Stimulated activated CD4-positive, alpha-beta T cell treated with anti-CD3 and anti-CD28 coated beads, TNF-alpha, amount 100 ng/mL, for 48 hours (primary cell): ENCODE data around the gene RGSL1.
A peak's percentile ranks its signal among the peaks of the same experiment; 100 is the strongest.

Experiments used
- DNase-seq, 3 donors: peaks; one replicate each; pipeline ENCODE4 v3.0.0-alpha.2; 2020; ENCODE audit warnings: low read depth in 3 of 3

RGSL1 gene

GRCh38 chr1:182450087-182450486, at the start of gene RGSL1:
Gene RGSL1 (plus strand): TSS chr1:182450146. CDS start chr1:182450166, 20 bp downstream.
- no peak for DNase-seq

GRCh38 chr1:182400567-182400966, 49.4 kb upstream of the RGSL1 start, which contains the start of gene TEDDM1:
Gene TEDDM1 (minus strand): TSS chr1:182400667. CDS start chr1:182400485, 182 bp downstream.
- DNase-seq: no peak

GRCh38 chr1:182404781-182405180, 45.2 kb upstream of the RGSL1 start:
- no peak for DNase-seq

- DNase-seq: no peak
Measured at GRCh38 chr1:182405578-182405977, 44.4 kb upstream of the RGSL1 start.

GRCh38 chr1:182406012-182406411, 43.9 kb upstream of the RGSL1 start:
- no peak for DNase-seq

GRCh38 chr1:182407724-182408123, 42.2 kb upstream of the RGSL1 start:
- no peak for DNase-seq

GRCh38 chr1:182408435-182409075, 41.4 kb upstream of the RGSL1 start:
- no peak for DNase-seq

GRCh38 chr1:182410138-182410537, 39.8 kb upstream of the RGSL1 start:
- no peak for DNase-seq

GRCh38 chr1:182410620-182411273, 39.2 kb upstream of the RGSL1 start:
- no peak for DNase-seq

- no peak for DNase-seq
Measured at GRCh38 chr1:182413486-182413885, 36.5 kb upstream of the RGSL1 start.

GRCh38 chr1:182413969-182414368, 36.0 kb upstream of the RGSL1 start:
- DNase-seq: no peak

- no peak for DNase-seq
Measured at GRCh38 chr1:182415789-182416188, 34.2 kb upstream of the RGSL1 start.

- DNase-seq: no peak
Measured at GRCh38 chr1:182426442-182427430, 23.2 kb upstream of the RGSL1 start.

- no peak for DNase-seq
Measured at GRCh38 chr1:182428043-182428442, 21.9 kb upstream of the RGSL1 start.

- peak; percentile 19 to 23 (median 23) for DNase-seq
Measured at GRCh38 chr1:182430263-182431068, 19.5 kb upstream of the RGSL1 start.

GRCh38 chr1:182431278-182431677, 18.7 kb upstream of the RGSL1 start:
- no peak for DNase-seq

GRCh38 chr1:182433580-182433979, 16.4 kb upstream of the RGSL1 start:
- DNase-seq: no peak

- no peak for DNase-seq
Measured at GRCh38 chr1:182438326-182438725, 11.6 kb upstream of the RGSL1 start.

- no peak for DNase-seq
Measured at GRCh38 chr1:182441719-182442118, 8.2 kb upstream of the RGSL1 start.

GRCh38 chr1:182442333-182442732, 7.6 kb upstream of the RGSL1 start:
- DNase-seq: no peak

GRCh38 chr1:182444497-182444896, 5.4 kb upstream of the RGSL1 start:
- no peak for DNase-seq
